Activated T-helper 9 cell treated with anti-CD3 and anti-CD28 coated beads, Interleukin-2, amount 50 U/mL, for 16 hours (primary cell): Measurements from ENCODE around the gene DAPK1.
"Not testable (repeated sequence)": the region's sequence is repeated elsewhere in the genome, so short reads cannot be mapped to it uniquely, and the experiment has no call there.

Experiments
- DNase-seq: peaks from one replicate; pipeline ENCODE4 v3.0.0-alpha.2; 2020; ENCODE audit warnings: low read depth

DAPK1 gene

DNA sequence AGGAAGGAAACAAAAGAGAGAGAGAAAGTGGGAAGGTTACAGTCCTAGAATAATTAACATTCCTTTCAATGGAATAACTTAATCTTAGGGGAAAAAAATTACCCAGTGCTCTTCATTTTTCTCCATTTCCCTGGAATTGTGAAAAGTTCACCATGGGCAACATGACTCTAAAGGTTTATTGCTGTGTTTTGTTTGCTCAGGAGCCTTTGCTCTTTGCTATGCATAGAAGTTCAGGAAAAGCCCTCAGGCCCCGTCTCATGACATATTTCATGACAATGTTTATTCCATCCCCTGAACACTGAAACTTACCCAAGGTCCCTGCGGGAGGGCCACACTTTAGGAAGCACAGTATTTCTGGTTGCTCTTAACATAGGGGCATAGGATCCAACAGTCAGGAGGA lies 218.5 kb downstream of the DAPK1 start:
- no peak for DNase-seq

DNA sequence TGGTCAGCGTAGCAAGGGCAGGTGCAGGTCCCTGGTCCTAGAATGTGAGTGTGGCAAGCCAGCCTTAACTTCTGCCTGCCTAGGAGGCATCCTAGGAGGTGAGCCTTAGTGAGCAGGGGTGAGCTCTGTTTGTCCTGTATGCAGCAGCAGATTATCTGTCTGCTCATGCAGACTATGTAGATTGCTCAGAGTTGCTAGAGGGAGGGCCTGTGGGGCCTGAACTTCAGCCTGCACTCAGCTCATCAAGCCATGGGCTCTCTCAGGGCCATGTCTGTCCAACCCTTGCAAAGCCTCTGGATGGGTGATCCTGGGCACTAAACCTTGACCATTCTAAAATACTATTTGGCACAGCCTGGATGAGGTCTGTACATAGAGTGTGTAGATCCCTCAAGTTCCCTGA lies 219.8 kb downstream of the DAPK1 start:
- no peak for DNase-seq

DNA sequence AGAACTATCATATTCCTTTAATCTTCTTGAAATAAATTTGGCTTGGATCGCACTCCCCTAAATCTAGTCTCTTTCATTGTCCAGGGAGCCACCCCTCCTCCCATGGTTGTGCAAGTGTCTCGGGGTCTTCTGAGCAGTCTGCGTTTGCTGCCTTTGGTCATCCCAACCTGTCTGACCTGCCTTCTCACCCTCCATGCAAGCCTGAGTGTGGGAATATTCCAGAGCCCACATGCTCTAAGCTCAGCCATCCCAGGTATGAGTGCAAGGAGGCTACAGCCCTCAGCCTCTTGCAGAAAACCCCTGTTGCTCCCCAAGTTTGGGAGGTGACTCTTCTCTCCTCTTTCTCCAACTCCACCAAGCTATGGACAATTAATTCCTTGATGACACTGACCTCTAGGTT lies 220.6 kb downstream of the DAPK1 start:
- DNase-seq: no peak

DNA sequence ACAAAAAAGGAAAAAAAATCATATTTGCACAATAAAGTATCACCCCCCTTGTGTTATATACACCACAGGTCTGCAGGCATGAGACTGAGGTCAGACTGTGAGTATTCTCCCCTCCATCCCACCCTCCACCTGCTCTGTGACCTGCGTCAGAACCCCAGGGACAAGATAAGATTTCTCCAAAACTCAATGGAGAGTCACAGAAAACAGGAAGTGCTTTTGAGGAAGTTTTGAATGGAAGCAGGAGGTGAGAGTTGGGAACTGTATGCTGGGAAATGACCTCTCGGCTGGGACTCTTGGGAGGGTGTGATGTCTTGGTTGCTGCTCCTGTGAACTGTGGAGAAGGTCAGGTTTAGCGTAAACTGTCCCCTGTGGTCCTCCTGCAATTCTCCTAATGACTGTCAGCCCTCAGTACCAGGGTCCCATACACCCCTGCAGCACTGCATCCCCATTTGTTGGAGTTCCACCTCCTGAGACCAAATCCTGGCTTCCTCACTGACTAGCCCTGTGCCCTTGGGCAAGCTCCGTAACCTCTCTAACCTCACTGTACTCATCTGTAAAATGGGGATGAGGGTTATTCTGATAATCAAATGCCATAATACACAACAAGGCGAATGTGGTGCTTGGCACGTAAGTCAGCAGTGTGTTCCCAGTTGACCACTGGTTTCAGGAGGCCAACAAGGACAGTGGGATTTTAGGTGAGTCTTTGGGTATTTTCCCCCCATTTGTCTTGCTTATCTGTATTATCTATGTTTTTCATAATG lies 221.4 kb downstream of the DAPK1 start:
- DNase-seq: no peak

DNA sequence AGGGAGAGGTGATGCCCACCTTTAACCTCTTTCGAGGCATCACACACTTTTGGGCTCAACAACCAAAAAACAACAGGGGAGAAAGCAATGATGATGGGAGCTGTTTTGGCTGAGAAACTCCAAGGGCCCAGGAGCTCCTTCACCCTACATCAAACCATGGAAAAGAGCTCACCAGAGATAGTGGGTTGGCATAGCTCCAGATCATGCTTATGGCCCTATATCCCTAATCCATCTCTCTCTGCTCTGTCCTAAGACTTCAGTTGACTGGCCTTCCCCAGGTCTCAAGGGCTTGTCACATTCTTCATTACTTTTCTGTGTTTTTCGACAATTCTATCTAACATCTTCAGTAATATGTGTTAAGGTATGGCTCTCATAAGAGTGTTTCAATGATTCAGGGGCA lies 222.5 kb downstream of the DAPK1 start:
- DNase-seq: no peak

DNA sequence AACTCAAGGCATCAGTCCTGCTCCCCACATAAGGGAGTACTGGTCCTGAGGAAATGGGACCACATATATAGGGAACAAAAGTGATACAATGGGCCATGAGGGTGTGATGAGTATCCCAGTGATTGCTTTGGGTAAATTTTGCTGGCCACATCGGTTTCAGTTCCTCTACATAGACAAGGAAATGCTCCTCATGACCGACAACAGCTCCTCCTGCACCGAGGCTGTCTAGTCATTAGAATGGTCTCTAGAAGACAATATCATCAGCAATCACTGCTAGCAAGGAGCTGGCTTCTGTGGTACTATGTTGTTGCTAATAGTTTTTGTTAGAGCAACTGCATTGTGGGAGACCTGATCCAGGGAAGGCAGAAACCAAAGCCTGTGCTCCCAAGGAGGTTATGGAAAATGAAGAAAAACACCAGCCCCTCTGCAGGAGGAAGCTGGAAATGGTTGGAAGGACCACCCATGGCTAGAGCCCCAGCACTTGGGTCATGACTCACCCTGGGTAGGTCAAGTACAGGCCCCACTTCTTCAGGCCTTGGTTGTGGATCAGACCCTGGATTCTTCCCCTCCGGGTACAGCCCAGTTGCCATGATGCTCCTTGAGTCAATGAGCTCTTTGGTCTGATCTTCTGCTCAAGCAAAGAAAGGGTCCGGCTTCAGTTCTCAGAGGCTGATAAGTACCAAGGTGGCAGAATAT lies 224.9 kb downstream of the DAPK1 start:
- no peak for DNase-seq

DNA sequence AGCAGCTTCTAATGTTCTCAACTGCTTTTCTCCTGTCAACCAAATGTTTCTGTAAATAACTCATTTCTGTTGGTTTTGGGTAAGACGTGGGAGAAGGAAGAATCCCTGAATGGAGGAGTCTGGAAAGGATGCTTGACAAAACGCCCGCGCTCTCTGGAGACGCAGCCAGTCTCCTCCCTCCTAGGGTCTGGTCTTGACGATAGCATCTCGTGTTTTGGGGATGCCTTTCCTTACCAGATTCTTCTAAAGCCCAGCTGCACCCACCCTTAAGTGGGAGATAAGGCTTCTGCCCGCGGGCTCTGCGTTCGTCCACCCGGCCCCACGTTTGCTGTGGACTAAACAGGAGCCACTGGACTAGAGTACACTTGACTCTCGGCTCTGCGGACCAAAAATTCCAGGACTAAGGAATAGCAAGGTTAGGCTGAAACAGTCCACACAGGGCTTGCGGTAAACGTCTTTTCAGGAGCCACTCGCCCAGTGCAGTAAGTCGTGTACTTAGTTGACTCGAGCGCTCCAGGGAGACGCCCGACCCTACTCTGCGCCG lies 227.8 kb downstream of the DAPK1 start:
- no peak for DNase-seq

DNA sequence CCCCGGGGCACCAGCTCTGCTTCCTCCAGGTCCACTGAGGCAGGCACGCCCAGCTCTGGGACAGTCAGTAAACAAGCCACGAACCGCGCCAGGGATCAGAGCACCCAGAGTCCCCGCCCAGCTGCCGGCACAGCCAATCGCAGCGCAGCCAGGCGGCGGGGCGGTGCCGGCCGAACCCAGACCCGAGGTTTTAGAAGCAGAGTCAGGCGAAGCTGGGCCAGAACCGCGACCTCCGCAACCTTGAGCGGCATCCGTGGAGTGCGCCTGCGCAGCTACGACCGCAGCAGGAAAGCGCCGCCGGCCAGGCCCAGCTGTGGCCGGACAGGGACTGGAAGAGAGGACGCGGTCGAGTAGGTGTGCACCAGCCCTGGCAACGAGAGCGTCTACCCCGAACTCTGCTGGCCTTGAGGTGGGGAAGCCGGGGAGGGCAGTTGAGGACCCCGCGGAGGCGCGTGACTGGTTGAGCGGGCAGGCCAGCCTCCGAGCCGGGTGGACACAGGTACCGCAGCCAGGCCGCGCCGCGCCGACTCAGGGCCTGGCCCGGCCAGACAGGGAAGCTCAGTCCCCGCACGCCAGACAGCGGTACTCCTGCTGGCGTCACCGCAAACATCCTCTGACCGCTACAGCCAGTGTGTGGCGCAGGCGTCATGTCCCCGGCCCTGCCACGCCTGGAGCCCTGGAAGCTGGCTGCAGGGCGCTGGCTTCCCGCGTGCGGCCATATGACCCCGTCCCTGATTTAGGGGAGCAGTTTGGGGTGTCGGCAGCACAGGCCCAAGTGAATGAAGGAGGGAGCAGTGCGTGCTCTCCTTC lies 228.4 kb downstream of the DAPK1 start, which contains the start of gene CTSL:
CTSL (plus strand) TSS at position 220 of the 810 bp plus-strand sequence. CDS start 1,485 bp downstream, outside the sequence.
- peak; percentile 34 for DNase-seq

DNA sequence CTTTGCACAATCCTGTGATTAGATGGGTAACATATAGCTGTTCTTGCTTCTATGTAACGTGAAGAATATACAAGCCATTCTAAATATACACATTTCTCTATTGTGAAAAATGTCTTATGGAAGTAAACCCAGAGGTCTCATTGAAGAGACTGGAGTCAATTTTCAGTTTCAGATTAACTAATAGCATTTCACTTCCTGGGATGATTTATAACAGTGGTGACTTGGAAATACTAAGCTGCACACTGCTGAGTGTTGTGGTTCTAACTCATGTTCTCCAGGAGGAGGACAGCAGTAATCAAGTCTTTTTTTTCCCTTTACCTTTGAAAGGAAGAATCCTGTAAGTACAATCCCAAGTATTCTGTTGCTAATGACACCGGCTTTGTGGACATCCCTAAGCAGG lies 231.6 kb downstream of the DAPK1 start:
- DNase-seq: no peak

DNA sequence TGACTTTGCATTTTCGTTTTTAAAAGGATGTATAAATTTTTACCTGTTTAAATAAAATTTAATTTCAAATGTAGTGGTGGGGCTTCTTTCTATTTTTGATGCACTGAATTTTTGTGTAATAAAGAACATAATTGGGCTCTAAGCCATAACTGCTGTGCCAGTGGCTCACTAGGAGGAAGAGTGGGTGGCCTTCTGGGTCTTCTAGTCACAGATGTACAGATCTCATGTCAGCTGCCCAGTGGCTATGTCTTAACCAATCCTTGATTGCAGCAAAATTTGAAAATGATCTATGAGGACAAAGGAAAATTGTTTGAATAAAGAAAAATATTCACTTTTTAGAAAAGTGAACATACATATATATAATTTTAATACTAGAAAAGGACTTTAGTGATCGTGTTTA lies 233.7 kb downstream of the DAPK1 start:
- no peak for DNase-seq

DNA sequence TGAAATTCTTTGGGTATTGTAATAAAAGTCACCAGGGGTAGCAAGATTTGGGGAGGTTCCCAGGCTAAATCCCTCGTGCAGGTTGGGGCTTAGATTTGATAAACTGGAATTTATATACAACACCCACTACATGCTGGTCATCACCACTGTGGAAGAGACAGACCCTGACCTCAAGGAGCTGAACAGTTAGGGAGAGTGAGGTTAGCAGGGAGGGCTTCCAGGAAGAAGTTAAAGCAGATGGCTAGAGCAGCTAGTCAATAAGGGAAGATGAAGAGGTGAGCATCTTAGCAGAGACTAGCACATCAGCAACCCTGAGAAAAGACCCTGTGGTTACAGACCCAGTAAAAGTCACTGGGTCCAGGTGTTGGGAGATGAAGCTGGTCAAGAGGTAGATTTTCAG lies 234.7 kb downstream of the DAPK1 start:
- no peak for DNase-seq

DNA sequence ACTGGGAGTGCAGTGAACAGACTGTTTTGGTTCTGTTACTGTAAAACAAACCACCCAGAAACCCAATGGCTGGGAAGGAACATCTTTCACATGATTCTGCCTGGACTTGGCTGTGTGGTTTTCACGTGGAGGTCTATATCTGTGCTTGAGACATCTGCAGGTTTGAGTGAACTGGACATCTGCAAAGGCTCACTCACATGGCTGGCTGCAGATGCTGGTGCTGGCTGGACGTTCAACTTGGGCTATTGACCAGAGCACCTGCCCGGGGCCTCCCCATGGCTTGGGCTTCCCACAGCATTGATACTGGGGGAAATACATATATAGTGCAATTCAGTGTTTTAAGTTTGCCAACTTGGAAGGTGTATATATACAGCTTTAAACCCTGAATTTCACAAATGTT lies 235.1 kb downstream of the DAPK1 start:
- DNase-seq: no peak

DNA sequence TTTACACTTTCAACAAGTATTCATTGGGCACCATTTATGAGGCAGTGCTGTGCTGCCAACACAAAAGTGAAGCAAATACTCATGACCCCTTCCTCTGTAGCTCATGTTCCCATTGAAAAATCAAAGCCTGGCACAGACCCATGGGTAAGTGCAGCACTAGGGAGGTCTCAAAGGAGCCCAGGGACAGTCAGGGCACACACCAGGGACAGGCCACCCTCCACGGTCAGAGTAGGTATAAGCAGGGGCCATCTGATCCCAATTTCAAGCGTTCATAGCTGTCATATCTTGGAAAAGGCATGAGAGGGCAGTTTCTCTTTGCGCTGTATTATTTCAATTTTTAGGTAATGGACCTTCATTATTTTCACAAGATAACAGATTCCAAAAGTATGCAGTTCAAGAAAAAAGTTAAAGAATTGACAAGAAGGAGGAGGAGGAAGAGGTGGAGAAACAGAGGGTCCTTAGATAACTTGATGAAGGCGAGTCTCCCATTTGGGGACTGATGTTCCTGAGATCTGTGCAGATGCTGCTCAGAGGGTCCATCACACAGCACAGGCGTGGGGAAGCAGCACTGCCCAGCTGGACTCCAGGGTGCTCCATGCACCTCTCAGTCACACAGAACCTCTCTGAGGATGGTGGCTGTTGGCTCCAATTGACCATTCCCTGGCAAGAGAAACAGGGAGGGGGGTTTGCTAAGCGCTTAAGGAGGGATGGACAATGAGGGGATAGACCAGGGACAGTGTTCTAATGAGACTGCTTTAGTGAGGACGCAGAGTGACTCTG lies 235.8 kb downstream of the DAPK1 start:
- no peak for DNase-seq

DNA sequence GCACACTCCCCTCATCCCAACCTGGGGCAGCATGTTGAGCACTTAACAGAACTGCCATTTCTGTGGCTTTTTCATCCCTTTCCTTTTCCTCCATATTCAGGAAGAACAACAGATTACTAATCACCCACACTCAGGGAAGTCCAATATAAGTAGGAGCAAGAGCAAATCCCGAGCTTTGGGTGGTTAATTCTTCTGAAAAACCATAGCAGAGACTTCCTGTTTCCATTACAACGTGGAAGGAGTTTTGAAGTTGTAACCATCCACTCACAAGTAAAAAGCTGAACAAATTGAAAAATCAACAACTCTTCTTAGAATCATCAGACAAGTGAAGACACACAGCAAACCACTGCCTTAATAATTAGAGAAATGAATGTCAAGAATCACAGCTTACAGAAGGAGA lies 236.4 kb downstream of the DAPK1 start:
- no peak for DNase-seq

DNA sequence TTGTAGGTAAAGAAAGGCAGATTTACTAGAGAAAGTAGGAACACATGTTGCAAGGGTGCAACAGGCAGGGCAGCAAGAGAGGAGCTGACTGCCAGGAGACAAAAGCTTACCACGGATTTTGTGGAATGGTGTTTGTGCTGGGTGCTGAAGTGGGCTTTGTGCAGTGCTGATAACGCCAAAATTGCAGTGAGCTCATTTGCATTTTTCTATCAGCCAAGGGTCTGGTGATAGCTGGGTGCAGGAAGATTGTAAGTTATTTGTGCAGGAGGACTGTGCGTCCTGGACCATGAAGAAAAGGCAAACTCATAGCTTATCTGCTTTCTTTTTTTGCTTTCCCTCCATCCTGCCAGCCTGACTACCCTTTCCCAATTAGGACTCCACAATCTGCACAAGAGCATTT lies 241.9 kb downstream of the DAPK1 start:
- DNase-seq: no peak

DNA sequence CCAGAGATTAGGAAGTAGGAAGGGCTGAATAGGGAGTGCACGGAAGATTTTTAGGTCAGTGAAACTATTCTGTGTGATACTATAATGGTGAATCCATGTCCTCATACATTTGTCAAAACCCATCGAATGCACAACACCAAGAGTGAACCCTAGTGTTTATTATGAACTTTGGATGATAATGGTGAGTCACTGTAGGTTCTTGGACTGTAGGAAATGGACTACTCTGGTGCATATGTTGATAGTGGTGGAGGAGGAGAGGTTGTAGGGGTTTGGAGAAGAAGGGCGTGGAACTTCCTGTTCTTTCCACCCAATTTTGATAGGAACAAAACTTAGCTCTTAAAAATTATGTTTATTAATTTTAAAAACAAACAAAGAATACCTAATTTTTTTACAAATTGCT lies 242.5 kb downstream of the DAPK1 start:
- no peak for DNase-seq

DNA sequence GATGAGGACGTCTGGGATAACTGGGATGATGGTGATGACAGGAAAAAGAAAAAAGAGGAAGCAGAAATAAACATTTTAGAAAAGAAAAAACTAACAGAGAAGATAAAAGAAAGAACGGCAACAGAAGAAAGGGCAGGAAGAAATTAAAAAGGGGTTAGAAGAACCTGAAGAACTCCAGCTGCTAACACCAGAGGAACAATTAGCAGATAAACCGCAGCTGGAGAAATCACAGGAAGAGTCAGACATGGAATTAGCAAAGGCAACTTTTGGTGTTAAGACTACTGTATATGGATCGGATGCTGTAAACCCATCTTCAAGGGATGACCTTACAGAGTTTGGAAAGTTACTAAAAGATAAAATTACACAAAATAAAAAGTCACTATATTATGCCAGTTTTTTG lies 243.7 kb downstream of the DAPK1 start:
- DNase-seq: no peak

DNA sequence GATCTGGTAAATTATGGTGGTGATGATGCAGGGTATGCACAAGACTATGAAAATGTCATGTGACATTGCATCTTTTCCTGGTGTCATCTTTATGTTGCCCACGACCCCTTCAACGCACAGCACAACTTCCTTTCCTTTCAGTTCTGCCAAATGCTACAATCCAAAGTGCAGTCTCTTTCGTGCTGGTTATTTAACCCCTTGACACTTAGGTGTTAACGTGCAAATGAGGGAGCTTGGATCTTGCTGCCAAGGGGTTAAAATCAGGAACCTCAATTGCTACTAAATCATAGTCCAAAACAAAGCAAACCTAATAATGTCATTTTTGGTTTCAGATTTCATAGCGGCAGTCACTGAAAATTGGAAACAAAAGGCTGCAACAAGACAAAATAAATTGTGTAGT lies 244.2 kb downstream of the DAPK1 start:
- DNase-seq: no peak

DNA sequence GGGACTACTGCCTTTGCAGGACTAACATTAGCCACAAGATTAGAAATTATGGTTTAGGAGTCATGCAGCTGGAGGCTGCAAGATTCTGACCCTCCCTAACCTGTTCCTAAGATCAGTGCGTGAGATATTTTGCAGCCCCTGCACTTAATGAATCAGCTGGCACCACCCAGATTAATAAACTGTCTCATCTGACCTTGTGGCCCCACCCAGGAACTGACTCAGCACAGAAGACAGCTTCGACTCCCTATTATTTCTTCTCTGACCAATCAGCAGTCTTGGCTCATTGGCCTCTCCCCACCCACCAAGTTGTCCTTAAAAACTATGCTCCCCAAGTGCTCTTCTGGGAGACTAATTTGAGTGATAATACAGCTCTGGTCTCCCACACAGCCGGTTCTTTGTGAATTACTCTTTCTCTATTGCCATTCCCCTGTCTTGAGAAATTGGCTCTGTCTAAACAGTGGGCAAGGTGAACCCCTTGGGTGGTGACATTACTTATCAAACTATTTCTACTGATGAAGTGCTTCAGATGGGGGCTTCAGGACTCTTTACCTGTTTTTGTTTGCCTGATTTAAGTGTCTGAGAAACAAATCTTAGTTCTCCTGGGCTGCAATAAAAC lies 245.3 kb downstream of the DAPK1 start:
- DNase-seq: no peak

DNA sequence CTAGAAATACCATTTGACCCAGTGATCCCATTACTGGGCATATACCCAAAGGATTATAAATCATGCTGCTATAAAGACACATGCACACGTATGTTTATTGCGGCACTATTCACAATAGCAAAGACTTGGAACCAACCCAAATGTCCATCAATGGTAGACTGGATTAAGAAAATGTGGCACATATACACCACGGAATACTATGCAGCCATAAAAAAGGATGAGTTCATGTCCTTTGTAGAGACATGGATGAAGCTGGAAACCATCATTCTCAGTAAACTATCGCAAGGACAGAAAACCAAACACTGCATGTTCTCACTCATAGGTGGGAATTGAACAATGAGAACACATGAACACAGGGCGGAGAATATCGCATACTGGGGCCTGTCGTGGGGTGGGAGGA lies 246.6 kb downstream of the DAPK1 start:
- DNase-seq: not testable (repeated sequence)

DNA sequence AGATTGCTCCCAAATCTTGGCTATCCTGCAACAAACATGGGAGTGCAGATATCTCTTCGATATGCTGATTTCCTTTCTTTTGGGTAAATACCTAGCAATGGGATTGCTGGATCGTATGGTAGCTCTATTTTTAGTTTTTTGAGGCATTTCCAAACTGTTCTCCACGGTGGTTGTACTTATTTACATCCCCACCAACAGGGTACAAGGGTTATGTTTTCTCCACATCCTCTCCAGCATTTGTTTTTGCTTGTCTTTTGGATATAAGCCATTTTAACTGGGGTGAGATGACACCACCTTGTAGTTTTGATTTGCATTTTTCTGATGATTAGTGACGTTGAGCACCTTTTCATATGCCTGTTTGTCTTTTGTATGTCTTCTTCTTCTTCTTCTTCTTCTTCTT lies 248.5 kb downstream of the DAPK1 start:
- DNase-seq: no peak
